ENCODE measurements around the gene VPS72. TPM values are rescaled to one million over a fixed set of nuclear protein-coding genes. Genes with fewer than 3 reads are reported as not detected.

The VPS72 gene
- total RNA-seq, 2 experiments from 2014 or later = 73.5 to 80.3 TPM

DNA sequence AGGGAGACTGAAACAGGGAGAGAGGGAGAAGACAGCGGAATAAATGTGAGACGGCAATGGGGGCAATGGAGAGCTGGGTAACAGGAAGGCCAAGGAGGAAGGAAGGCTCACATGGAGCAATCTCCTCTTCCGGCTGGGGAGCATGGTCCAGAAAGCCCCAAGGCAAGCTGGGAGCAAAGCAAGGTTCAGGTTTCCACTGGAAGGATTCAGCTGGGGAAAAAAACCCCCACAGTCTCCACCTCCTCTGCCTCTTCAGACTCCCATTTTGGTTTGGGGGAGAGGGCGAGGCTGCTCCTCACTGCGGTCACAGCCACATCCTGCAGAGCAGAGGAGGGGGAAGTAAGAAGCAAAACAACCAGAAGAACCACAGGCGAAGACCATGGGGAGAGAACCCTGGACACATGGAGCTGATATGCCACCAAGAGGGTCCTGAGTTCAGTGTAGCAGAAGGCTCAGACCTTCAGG lies 32.9 kb downstream of the VPS72 start:
- POLR2A ChIA-PET = interaction anchor here (0.9 to 1.9 kb wide), 6 partner anchors 8 to 86 kb away, joined by 3 to 9 read pairs (median 4); partner anchors contain the start of gene VPS72
- CTCF ChIA-PET = interaction anchor here (0.5 to 8.7 kb wide), 16 partner anchors 8 to 132 kb away, joined by 3 to 84 read pairs (median 4); partner anchors contain the start of genes CDC42SE1, GABPB2, LYSMD1 and SCNM1

DNA sequence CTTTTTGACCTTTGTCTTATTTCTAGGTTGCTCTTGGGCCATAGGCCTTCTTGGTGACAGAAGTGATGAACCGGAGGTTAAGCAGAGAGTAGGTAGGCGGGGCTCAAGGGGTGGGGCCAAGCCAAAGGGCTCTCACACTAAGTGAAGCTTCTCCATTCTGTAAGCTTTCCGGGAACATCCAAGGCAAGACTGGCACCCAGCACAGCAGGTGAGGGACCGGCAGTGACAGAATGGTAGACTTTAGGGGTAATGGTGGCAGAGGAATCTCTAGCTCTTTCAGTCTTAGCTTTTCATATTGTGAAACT lies 33.5 kb downstream of the VPS72 start, which contains the start of gene TNFAIP8L2:
Gene TNFAIP8L2 (plus strand): TSS at position 135 of the 305 bp plus-strand sequence. CDS start 2,049 bp downstream, outside the sequence.
- POLR2A ChIA-PET = interaction anchor here (0.9 to 1.9 kb wide), 5 partner anchors 9 to 85 kb away, joined by 3 to 9 read pairs (median 4); partner anchors contain the start of gene VPS72
- CTCF ChIA-PET = interaction anchor here (0.5 to 8.7 kb wide), 13 partner anchors 9 to 132 kb away, joined by 3 to 84 read pairs (median 5); partner anchors contain the start of genes CDC42SE1, GABPB2, LYSMD1 and SCNM1

DNA sequence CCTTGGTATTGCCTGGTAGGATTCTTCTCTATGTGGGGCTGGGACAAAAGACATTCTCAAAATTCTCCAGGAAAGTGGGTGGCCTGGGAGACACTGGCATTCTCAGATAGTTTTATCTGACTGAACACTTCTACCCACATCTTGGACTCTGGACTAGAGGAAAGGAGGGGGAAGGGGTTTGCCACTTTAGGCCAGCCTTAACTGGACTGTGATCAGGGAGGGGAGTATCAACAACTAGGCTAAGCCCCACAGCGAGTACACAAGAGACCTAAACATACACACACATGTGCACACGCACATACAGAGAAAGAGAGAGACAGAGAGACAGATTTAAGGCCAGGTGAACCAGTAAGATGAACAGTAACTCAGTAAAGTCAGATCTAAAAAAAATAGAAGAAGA lies 42.3 kb downstream of the VPS72 start:
- POLR2A ChIA-PET = interaction anchor here (1.1 kb wide), 1 partner anchor 8 kb away, joined by 4 read pairs; the partner anchor contains the start of gene TNFAIP8L2
- CTCF ChIA-PET = interaction anchor here (0.6 to 1.6 kb wide), 3 partner anchors 9 to 77 kb away, joined by 3 to 6 read pairs (median 4); partner anchors contain the start of genes GABPB2 and TNFAIP8L2

DNA sequence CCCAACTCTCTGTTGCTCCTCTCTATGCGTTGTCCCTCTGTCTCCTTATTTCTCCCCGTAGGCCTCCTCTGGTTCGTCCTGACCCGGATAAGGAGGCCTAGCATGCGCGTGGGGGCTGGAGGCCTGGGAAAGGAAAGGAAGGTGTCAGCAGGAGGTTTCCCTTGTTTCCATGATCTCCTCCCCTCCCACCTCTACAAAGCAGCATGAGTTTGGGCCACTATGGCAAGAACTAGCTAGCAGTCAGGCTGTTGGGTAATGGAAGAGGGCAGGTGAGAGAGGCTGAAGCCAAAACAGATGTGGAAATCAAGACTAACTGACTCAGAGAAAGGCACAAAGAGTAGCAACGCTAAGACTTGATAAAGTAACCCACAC lies 42.9 kb downstream of the VPS72 start:
- ChIA-PET POLR2A (interaction anchor here (0.6 to 1.1 kb wide), 2 partner anchors 9 to 16 kb away, joined by 3 to 4 read pairs; partner anchors contain the start of gene TNFAIP8L2), CTCF (interaction anchor here (0.6 to 1.1 kb wide), 3 partner anchors 9 to 76 kb away, joined by 3 to 6 read pairs (median 3); partner anchors contain the start of genes GABPB2 and TNFAIP8L2)

DNA sequence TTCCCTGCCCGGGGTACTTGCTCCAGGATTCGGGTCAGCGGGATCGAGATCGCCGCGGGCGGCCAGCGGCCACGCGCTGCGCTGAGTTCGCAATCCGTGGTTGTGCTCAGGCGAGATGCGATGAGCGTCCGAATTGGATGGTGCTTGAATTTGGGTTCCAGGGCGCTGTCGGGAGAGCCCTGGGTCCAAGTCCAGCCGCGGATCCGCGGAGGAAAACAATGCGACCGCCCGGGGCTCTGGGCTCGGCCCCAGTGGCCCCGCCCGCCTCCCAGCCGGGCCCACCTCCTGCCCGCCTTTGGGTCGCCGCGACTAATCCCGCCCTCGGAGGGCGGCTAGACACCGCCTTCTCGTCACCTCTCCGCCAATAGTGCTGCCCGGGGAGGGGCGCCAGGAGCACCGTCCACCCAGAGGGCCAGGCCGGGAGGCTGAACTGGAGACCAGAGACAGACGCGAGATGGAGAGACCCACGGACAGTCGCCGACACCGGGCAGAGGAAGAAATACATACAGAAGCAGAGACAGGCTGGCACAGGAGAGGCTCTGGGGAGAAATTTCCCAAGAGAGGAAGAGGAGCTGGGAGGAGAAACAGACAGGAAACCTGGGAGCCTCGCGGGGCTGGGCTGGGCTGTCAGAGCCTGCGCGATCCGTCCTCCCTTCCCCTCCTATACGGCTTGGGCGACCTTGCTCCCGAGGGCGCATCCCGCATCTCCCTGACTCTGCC lies 43.4 kb downstream of the VPS72 start, which contains the start of gene SEMA6C:
Gene SEMA6C (minus strand): TSS at position 220 of the 720 bp plus-strand sequence. CDS start 4,010 bp downstream, outside the sequence.
- CTCF ChIA-PET = interaction anchor here (0.7 to 1.1 kb wide), 2 partner anchors 10 to 24 kb away, joined by 3 read pairs; partner anchors contain the start of gene TNFAIP8L2

DNA sequence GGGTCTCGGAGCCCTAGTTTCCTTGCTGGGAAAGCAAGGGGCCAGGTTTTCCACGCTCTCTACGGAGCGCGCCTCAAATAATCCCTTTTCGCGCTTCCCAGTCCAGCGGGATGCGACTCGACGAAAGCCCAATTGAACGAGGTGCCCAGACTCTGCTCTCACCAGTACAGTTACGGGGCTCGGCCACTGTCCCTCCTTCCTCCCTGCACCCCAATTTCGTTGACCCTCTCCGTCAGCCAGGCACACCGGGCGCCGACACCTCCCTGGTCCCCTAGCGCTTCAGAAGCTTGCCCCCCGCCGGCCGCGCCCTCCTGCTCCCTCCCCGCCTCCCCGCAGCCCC lies 44.0 kb downstream of the VPS72 start:
- ChIA-PET CTCF (interaction anchor here (1.4 kb wide), 1 partner anchor 15 kb away, joined by 3 read pairs; no protein-coding TSS in a partner anchor), POLR2A (no interaction called here)

More for the DNA sequence above, 43.4 kb downstream of the VPS72 start, which contains the start of gene SEMA6C:
- POLR2A ChIA-PET = interaction anchor here (0.6 to 1.1 kb wide), 2 partner anchors 10 to 15 kb away, joined by 3 to 4 read pairs; partner anchors contain the start of gene TNFAIP8L2

DNA sequence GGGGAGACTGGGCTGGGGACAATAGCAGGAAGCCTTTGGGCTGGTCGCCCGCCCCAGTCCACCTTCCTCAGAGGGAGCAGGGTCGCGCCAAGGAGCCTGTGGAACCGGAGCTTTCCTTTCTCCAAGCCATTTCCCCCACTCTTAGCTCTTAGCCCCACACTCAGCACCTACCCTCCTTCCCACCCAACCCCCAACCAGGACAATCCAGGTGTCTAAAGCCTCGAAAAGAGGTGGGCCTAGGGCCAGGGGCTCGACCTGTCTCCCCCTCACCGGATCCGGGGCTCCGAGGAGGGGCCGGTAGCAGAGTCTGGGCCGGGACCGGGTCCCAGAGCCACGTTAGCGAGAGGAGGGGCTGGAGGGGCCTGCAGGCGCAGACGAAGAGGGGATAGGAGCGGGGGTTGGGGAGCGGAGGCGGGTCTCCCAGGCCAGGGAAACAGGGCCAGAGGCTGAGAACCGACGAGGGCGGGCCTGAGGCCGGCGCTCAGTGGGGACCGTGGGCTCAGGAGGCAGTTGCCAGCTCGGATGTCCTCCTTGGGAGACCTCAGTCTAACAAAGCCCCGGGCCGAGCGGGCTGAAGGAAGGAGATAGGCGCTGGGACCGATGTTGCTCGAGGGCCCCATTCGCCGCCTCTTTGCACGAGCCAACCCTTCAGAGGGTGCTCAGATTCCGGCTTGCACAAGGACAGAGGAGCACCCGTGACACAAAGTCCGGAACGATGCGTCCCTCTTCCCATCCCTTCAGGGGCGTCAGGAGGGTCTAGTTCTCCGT lies 44.5 kb downstream of the VPS72 start:
- ChIA-PET CTCF (interaction anchor here (1.4 kb wide), 1 partner anchor 14 kb away, joined by 3 read pairs; no protein-coding TSS in a partner anchor), POLR2A (no interaction called here)

DNA sequence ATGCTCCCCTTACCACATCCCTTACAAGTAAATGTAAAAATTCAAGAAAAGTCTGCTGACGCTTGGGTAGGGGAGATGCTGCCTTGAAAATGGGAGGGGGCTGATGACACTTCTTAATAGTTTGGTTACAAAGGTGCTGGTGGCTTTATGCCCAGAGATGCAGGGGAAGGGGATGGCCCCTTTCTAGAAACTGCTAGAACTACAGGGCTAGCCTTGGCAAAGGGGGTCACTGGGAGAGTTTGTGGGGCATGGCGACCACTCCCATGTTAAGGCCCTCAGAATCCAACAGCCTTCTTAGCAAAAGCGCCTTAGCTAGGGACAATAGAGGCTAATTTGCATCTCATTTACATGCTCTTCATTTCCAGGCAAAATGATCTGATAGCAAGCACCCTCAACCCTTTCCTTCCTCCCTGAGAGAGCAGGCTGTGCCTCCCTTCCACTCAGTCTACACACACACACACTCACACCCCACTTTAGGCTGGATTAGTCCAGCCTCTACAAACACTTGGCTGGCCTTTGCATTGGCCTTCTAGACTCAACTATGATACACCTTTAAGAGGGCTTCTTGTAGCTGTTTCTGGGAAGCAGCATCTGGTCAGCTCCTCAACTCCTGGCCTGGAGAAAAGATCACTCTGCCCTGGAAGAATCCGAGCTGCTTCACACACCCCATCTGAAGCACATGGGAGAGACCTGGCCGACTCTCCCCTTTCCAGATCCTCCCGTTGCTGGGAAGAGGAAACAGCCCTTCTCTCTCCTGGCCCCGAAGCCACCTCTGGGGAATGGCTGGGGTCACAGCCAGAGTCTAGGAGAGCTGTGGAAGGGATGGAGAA lies 45.3 kb downstream of the VPS72 start:
- ChIA-PET CTCF (interaction anchor here (1.2 to 2.1 kb wide), 3 partner anchors 11 to 84 kb away, joined by 3 to 6 read pairs (median 3); partner anchors contain the start of gene MLLT11), POLR2A (no interaction called here)

DNA sequence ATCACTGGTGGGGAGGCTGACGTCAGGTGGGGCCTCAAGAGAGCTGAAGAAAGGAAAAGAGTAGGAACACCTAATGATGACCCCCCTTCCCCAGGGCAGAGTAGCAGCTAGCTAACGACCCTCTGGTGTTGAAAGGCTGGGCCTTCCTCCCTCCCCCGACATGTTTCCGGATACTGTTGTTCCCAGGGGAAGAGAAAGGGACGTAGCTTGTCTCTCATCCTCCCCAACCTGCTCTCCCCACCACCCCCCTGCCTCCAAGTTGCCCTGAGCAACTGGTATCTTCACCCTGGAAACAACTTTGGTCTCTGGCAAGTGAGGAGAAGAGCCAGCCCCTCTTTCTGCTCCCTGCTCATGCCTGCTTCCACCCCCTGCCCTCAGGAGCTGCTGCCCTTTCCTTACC lies 46.0 kb downstream of the VPS72 start:
- CTCF ChIA-PET = interaction anchor here (1.2 to 2.1 kb wide), 2 partner anchors 11 to 83 kb away, joined by 3 to 6 read pairs; partner anchors contain the start of gene MLLT11

DNA sequence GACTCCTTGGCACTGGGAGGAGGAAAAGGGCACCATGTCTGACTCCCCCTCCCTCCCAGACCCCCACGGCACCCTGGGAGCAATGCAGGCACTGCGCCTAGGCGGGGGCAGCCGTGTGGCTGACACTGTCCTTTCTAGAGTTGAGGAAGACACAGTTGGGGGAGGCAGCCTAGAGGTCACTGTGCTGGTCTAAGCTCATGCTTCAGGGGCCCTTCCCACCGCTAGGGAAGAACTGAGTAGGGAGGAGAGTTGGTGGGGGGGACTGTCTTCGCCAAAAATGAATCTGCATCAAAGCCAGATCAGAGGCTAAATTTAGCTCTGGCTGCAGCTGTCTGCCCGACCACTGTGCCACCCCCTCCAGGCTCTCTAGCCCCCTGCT lies 47.0 kb downstream of the VPS72 start:
- POLR2A ChIA-PET = no interaction called here
- CTCF ChIA-PET = interaction anchor here (0.6 to 2.1 kb wide), 3 partner anchors 8 to 61 kb away, joined by 3 to 6 read pairs (median 4); no protein-coding TSS in a partner anchor

More for the DNA sequence above, 46.0 kb downstream of the VPS72 start:
- POLR2A ChIA-PET = no interaction called here

DNA sequence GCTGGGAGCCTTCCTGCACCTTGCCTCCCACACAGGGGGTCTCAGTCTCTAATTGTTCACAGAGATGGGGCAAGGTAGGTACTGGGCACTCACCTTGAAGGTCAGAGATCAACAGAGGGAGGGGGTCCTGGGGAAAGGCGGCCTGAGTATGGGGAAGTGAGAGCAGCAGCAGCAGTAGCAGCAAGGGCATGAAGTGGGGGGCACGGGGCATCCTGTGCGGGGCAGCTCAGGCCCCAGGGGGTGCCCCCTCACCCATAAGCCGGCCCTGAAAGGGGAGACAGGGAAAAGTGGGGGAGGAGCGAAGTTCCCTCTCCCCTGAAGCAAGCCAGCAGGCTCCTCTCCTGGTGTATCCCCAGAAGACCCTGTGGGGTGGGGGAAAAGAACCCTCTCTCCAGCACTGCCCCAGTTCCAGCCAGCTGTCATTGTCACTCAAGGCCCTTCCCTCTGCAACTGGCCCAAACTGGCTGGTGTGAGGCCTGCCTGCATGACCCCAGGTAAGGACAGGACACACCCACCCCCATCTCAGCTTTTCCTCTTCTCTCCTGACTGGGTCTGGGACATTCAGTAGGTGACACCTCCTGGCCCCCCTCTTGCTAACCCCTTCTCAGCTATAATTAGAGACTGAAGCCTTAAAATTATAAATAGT lies 47.5 kb downstream of the VPS72 start:
- POLR2A ChIA-PET = interaction anchor here (0.6 kb wide), 1 partner anchor 553 kb away, joined by 9 read pairs; no protein-coding TSS in a partner anchor
- CTCF ChIA-PET = interaction anchor here (0.7 to 2.1 kb wide), 2 partner anchors 9 to 13 kb away, joined by 3 to 6 read pairs; no protein-coding TSS in a partner anchor

DNA sequence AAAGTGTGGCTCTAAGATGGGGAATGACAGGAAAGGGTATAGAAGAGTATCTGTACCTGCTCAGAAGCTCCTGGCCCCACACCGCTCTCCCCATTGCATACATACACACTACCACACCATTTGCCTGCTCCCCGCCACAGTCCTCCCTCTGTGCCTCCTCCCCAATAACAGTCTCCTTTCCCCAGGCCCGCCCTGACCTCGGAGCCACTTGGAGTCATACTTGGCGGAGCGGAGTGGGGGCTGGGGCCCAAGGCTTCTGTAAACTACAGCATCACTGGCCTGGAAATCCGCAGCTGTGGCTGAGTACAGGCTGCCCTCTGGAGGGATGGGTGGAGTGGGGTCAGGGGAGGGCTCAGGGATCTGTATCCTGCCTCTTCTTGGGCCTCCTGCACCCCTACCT lies 52.2 kb downstream of the VPS72 start:
- ChIA-PET POLR2A (no interaction called here), CTCF (no interaction called here)

DNA sequence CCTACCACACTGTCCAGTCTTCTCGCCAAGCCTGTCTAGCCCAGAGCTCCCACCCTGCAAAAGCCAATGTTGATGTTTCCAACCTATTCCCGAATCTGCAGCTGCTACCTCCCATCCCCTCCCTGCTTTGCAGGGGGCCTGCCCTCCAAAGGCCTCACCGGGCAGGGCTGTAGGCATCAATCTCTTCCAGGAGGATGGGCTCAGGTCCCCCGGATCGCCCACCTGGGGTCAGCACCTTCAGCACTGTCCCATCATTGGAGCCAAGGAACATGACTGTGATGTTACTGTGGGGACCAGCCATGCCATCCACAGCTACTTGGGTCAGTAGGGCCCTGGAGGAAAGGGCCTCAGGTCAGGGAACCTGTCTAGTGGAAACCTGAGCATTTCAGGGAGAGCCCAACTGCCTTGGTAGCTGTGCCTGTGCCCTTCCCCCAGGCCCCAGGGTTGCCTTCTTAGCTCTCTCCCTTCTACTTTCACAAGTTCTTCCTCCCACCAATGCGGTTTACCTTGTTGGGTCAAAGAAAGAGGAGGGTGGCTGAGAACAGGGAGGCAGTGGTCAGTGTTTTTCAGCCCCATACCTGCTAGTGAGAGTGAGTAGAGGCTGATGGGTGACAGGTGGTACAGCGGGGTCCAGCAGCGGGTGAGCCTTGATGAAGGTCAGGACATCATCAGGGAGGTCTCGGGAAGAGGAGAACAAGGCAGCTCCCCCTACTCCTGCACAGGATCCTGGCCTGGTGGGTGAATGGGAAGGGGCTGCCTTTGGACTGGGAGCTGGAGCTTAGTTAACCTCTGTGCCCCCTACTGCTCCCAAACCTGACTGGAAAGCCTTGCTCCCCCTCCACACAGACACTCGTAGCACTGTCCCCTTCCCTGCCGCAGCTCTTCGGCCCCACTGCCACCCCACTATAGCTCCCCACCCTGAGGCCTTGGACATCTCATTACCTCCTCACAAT lies 54.3 kb downstream of the VPS72 start:
- POLR2A ChIA-PET = no interaction called here
- CTCF ChIA-PET = interaction anchor here (0.5 to 1.2 kb wide), 4 partner anchors 21 to 396 kb away, joined by 3 read pairs; partner anchors contain the start of gene TNFAIP8L2

DNA sequence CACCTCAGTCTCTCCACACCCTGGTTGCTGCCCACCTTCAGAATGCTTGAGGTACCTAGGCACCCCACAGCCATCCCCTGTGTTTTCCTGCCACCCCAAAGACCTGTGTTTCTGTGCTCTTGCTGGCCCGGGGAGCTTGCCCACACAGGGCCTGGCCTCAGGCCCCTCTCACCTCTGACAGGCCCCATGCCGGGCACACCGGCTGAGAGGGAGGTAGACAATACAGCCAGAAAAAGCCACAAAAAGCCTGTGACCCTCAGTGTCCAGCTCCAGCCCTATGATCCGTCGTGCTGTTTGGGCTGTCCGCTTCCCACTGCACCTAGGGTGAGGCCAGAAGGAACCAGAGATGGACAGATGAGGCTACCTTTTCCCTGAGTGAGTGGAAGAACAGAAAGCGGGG lies 55.0 kb downstream of the VPS72 start:
- CTCF ChIA-PET = interaction anchor here (0.6 to 1.2 kb wide), 2 partner anchors 35 to 397 kb away, joined by 3 read pairs; no protein-coding TSS in a partner anchor

DNA sequence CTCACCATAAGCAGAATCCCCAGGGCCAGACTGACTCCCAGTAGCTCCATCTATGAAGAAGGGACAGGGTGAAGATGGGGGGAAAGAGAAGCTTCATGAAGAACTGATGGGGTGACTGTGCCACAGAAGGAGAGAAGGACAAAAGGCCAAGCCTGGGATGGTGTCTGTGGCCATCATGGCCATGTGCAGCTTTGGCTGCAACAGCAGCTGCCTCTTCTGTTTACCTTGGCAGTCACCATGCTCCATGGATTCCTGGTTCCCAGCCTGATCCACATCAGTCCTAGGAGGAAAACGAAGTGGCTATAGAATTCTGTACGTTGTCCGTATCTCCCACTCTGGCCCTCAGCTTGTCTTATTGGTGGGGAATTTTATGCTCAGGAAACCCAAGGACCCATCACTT lies 55.6 kb downstream of the VPS72 start:
- ChIA-PET POLR2A (interaction anchor here (0.5 kb wide), 1 partner anchor 53 kb away, joined by 3 read pairs; no protein-coding TSS in a partner anchor), CTCF (interaction anchor here (0.6 kb wide), 1 partner anchor 23 kb away, joined by 4 read pairs; no protein-coding TSS in a partner anchor)

More for the DNA sequence above, 55.0 kb downstream of the VPS72 start:
- POLR2A ChIA-PET = interaction anchor here (0.5 kb wide), 1 partner anchor 53 kb away, joined by 3 read pairs; no protein-coding TSS in a partner anchor
